HepG2 (cell line): Measurements from ENCODE around the gene INKA2. TPM values are rescaled to one million over a fixed set of nuclear protein-coding genes. Genes with fewer than 3 reads are reported as not detected.

Experiments used
- ATAC-seq: fragments of 200-7000 bp; cut with Tn5 transposase; 3 replicates; pipeline ENCODE4 v1.9.1; 2020; ENCODE audit warnings: mild to moderate bottlenecking, moderate library complexity
- BruUV-seq: library from RNA; stranded (reverse); fragments of 400-500 nt; replicated peaks from 2 replicates; lab custom pipeline; 2021; lab: Mats Ljungman, UMichigan
- CTCF ChIA-PET: fragments of 300-600 bp; formaldehyde crosslinking; extraction: SDS; loops from one replicate; lab custom pipeline; 2021; ENCODE audit warnings: low total read pairs, inconsistent platforms, low intra/inter-chr PET ratio; lab: Yijun Ruan, JAX
- POLR2A ChIA-PET: fragments of 350-600 bp; sonication (Branson Sonifier 250); formaldehyde crosslinking; loops from one replicate; lab custom pipeline; 2020; ENCODE audit warnings: antibody characterized with exemption, inconsistent platforms; lab: Yijun Ruan, JAX
- DNase-seq: peaks from one replicate; pipeline ENCODE4 v3.0.0-alpha.2; 2015; ENCODE audit warnings: low spot score
- FAIRE-seq: peaks from 3 replicates; lab custom pipeline; 2011; peaks lifted over from hg19 to GRCh38; lab: Jason Lieb, UNC
- H2AFZ ChIP-seq: one replicate; pipeline ENCODE4 v1.6.1; 2011; ENCODE audit warnings: low read length, inconsistent platforms
- H3K27ac ChIP-seq: fragments of 300-600 bp; 3 replicates; pipeline ENCODE4 v1.8.0; 2011; ENCODE audit warnings: mixed run types, mild to moderate bottlenecking, mixed read lengths, low read length, inconsistent platforms; ENCODE audit not compliant: insufficient read depth; ENCODE audit errors: extremely low read length
- H3K27me3 ChIP-seq, 2 experiments: fragments of 200-600 bp in 1 of 2; 2 replicates in 1 of 2; 3 replicates in 1 of 2; pipeline versions ENCODE4 v1.6.0 to v1.8.0; 2011; ENCODE audit warnings: low read length in 2 of 2, mild to moderate bottlenecking in 2 of 2, moderate library complexity in 2 of 2, inconsistent platforms in 1 of 2; ENCODE audit not compliant: insufficient read depth in 2 of 2, control insufficient read depth in 1 of 2
- H3K36me3 ChIP-seq, 2 experiments: fragments of 200-600 bp in 1 of 2; replicated peaks in 1 of 2; 2 replicates in 1 of 2; 3 replicates in 1 of 2; pipeline versions ENCODE4 v1.5.1 to v1.8.0; 2011; ENCODE audit warnings: low read length in 2 of 2, inconsistent platforms in 1 of 2; ENCODE audit not compliant: insufficient read depth in 2 of 2, control insufficient read depth in 1 of 2
- H3K4me1 ChIP-seq: 2 replicates; pipeline ENCODE4 v1.5.1; 2012; ENCODE audit warnings: low read length, inconsistent platforms; ENCODE audit not compliant: insufficient read depth
- H3K4me2 ChIP-seq: 2 replicates; pipeline ENCODE4 v1.6.0; 2011; ENCODE audit warnings: low read depth, low read length, inconsistent platforms
- H3K4me3 ChIP-seq, 3 experiments: fragments of 200-600 bp in 1 of 3; sonication (generic), shearing (Covaris generic) in 1 of 3; replicated peaks in 1 of 3; 2 replicates each; pipeline ENCODE4 v1.5.1; 2011 to 2016; ENCODE audit warnings: low read length in 3 of 3, inconsistent platforms in 2 of 3, low read depth in 2 of 3, mild to moderate bottlenecking in 2 of 3, control low read depth in 1 of 3, mixed read lengths in 1 of 3; ENCODE audit not compliant: insufficient read depth in 1 of 3
- H3K79me2 ChIP-seq: one replicate; pipeline ENCODE4 v1.6.1; 2011; ENCODE audit warnings: low read length, inconsistent platforms; ENCODE audit not compliant: insufficient read depth
- H3K9ac ChIP-seq: 2 replicates; pipeline ENCODE4 v1.6.0; 2011; ENCODE audit warnings: mild to moderate bottlenecking, low read depth, low read length, inconsistent platforms; ENCODE audit not compliant: insufficient read depth
- H3K9me3 ChIP-seq: 2 replicates; pipeline ENCODE4 v1.5.1; 2012; ENCODE audit warnings: mild to moderate bottlenecking, low read length
- H4K20me1 ChIP-seq: 2 replicates; pipeline ENCODE4 v1.6.0; 2011; ENCODE audit warnings: inconsistent platforms, mild to moderate bottlenecking, low read length, moderate library complexity; ENCODE audit not compliant: insufficient read depth
- GTF3A ChIP-seq: sonication (generic); formaldehyde crosslinking; conservative IDR thresholded peaks from 2 replicates; pipeline ENCODE4 v1.4.0; 2020; ENCODE audit warnings: mild to moderate bottlenecking, missing genetic modification reagents
- HNRNPH1 ChIP-seq: fragments of 200-400 bp; formaldehyde crosslinking; optimal IDR thresholded peaks from 2 replicates; pipeline ENCODE3; 2017; ENCODE audit warnings: mild to moderate bottlenecking, low read depth, low read length
- ONECUT2 ChIP-seq: sonication (generic); formaldehyde crosslinking; IDR thresholded peaks from 2 replicates; pipeline ENCODE4 v1.4.0; 2020; ENCODE audit warnings: missing genetic modification reagents
- PAWR ChIP-seq: sonication (generic); formaldehyde crosslinking; IDR thresholded peaks from 2 replicates; pipeline ENCODE4 v1.4.0; 2020; ENCODE audit warnings: missing genetic modification reagents, mild to moderate bottlenecking, borderline replicate concordance
- POLR2A ChIP-seq, 2 experiments: IDR thresholded peaks; 2 replicates each; pipeline ENCODE4 v1.6.1; 2011; ENCODE audit warnings: low read depth in 2 of 2, low read length in 2 of 2, mild to moderate bottlenecking in 1 of 2, moderate library complexity in 1 of 2; ENCODE audit not compliant: insufficient read depth in 1 of 2
- RAD51 ChIP-seq: fragments of 450-650 bp; IDR thresholded peaks from 2 replicates; pipeline ENCODE4 v1.6.1; 2016; ENCODE audit warnings: borderline replicate concordance
- RBFOX2 ChIP-seq: fragments of 200-400 bp; formaldehyde crosslinking; IDR thresholded peaks from 2 replicates; pipeline ENCODE4 v1.6.1; 2017; ENCODE audit warnings: low read depth, mild to moderate bottlenecking, low read length
- REPIN1 ChIP-seq: sonication (generic); formaldehyde crosslinking; IDR thresholded peaks from 2 replicates; pipeline ENCODE4 v1.8.0; 2022; ENCODE audit warnings: missing genetic modification reagents, low read depth, mild to moderate bottlenecking, borderline replicate concordance
- THYN1 ChIP-seq: sonication (generic); formaldehyde crosslinking; IDR thresholded peaks from 2 replicates; pipeline ENCODE4 v1.8.1; 2023; ENCODE audit warnings: low read depth, mild to moderate bottlenecking, moderate library complexity, missing genetic modification reagents, borderline replicate concordance
- YEATS2 ChIP-seq: sonication (generic); formaldehyde crosslinking; IDR thresholded peaks from 2 replicates; pipeline ENCODE4 v1.4.0; 2020; ENCODE audit warnings: missing genetic modification reagents, borderline replicate concordance
- YY1 ChIP-seq: IDR thresholded peaks from 2 replicates; pipeline ENCODE4 v1.6.1; 2011; ENCODE audit warnings: low read length, low read depth, moderate library complexity, mild to moderate bottlenecking; ENCODE audit not compliant: insufficient read depth, insufficient replicate concordance
- ZNF235 ChIP-seq: sonication (generic); formaldehyde crosslinking; IDR thresholded peaks from 2 replicates; pipeline ENCODE4 v1.8.1; 2023; ENCODE audit warnings: mild to moderate bottlenecking, missing genetic modification reagents, borderline replicate concordance
- ZNF468 ChIP-seq: sonication (generic); formaldehyde crosslinking; IDR thresholded peaks from 2 replicates; pipeline ENCODE4 v1.8.0; 2022; ENCODE audit warnings: mild to moderate bottlenecking, moderate library complexity, missing genetic modification reagents
- ZNF766 ChIP-seq: sonication (generic); formaldehyde crosslinking; IDR thresholded peaks from 2 replicates; pipeline ENCODE4 v1.5.0; 2020; ENCODE audit warnings: missing genetic modification reagents, borderline replicate concordance
- WGBS: methylation state at CpG from one replicate; pipeline ENCODE4 v1.1.6; 2017; ENCODE audit warnings: low lambda C conversion rate; 5-methylcytosine and 5-hydroxymethylcytosine counted together
- in situ Hi-C: cut with HindIII; loops from 2 replicates; pipeline ENCODE4 v1.10.0; 2017; ENCODE audit warnings: low pct_unique_long_range_greater_than_20kb; ENCODE audit not compliant: extremely low pct_ligation_motif_present
- intact Hi-C: fragments of 100-400 bp; cut with micrococcal nuclease; formaldehyde crosslinking; loops from one replicate; pipeline ENCODE4 v1.10.0; 2022; ENCODE audit not compliant: unreplicated experiment
- polyA plus RNA-seq, 8 experiments: library from polyadenylated mRNA; depleted of rRNA in 3 of 8; stranded (reverse) in 7 of 8; unstranded in 1 of 8; fragments of >200 nt; fragmentation: Illumina TruSeq in 4 of 8; extraction: Trizol in 4 of 8; gene quantifications; 2 replicates each; pipeline versions ENCODE4 v1.2.1 to v1.2.3, GENCODE V29; 2011 to 2016; ENCODE audit warnings: low read depth in 4 of 8, missing spikeins in 1 of 8, mixed read lengths in 1 of 8; ENCODE audit not compliant: insufficient read depth in 1 of 8
- total RNA-seq, 5 experiments: library from RNA; depleted of rRNA; stranded (reverse); fragments of >200 nt; fragmentation: Illumina TruSeq; extraction: Trizol; gene quantifications; 2 replicates each; pipeline ENCODE4 v1.2.3, GENCODE V29; 2016; ENCODE audit warnings: low read depth in 1 of 5
- TF ChIP-seq, protein P1 (sequence below): sonication (generic); formaldehyde crosslinking; conservative IDR thresholded peaks from 2 replicates; pipeline ENCODE4 v1.4.0; 2020; ENCODE audit warnings: missing genetic modification reagents
- TF ChIP-seq, protein P2 (sequence below): sonication (generic); formaldehyde crosslinking; IDR thresholded peaks from 2 replicates; pipeline ENCODE4 v1.8.0; 2022; ENCODE audit warnings: missing genetic modification reagents, mild to moderate bottlenecking, moderate library complexity, borderline replicate concordance

Gene INKA2
- total and polyA plus RNA-seq, 2 of the 13 experiments (the other 11 are each of a cell fraction or from before 2014, with no cell fraction given) = 2.6 to 4.6 TPM

DNA sequence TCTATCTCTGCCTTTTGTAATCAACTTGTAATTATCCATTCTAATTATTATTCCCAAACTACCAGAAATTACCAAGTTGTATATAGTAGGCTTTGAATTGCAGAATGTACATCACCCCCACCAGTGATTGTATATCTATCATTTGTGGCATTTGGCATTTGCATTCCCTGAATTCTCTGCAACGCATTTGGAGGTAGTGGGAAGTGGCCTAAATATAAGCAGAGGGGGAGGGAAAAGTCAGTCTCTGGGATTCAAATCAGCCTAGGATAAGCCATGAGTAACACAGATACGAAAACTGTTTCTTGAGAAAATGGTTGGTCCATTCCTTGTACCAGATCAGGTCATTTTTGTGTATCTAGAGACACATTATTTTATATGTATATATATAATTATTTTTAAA is 37.2 kb upstream of the INKA2 start:
- H4K20me1 ChIP-seq = no peaks in the 10 kb centered on the region
- in situ Hi-C loops (no loop called here), intact Hi-C loops (no loop called here)
- no peak overlapping the region for H3K4me3 ChIP-seq
- no peak overlapping the region for H3K9ac ChIP-seq
- no peaks in the 10 kb centered on the region; a peak in 1 of 5 replicates for H3K27me3 ChIP-seq
- ATAC-seq (no peak), FAIRE-seq (no peak), DNase-seq (no peak)
- H3K27ac ChIP-seq = no peak overlapping the region
- H3K4me2 ChIP-seq = no peak overlapping the region
- no peaks in the 10 kb centered on the region for H3K9me3 ChIP-seq
- no peaks in the 10 kb centered on the region for H3K79me2 ChIP-seq
- H2AFZ ChIP-seq = no peak overlapping the region
- H3K4me1 ChIP-seq = peaks cover 11% of the 10 kb centered on the region; the same call in 1 of the 2 replicates
- TF ChIP-seq GTF3A (CRISPR knock-in tag) = no peak
- TF ChIP-seq ONECUT2 = no peak
- no peak for TF ChIP-seq HNRNPH1
- no peak for TF ChIP-seq ZNF468 (CRISPR knock-in tag)
- TF ChIP-seq ZNF235 (CRISPR knock-in tag) = no peak
- TF ChIP-seq THYN1 (CRISPR knock-in tag) = no peak
- TF ChIP-seq, protein P1, sequence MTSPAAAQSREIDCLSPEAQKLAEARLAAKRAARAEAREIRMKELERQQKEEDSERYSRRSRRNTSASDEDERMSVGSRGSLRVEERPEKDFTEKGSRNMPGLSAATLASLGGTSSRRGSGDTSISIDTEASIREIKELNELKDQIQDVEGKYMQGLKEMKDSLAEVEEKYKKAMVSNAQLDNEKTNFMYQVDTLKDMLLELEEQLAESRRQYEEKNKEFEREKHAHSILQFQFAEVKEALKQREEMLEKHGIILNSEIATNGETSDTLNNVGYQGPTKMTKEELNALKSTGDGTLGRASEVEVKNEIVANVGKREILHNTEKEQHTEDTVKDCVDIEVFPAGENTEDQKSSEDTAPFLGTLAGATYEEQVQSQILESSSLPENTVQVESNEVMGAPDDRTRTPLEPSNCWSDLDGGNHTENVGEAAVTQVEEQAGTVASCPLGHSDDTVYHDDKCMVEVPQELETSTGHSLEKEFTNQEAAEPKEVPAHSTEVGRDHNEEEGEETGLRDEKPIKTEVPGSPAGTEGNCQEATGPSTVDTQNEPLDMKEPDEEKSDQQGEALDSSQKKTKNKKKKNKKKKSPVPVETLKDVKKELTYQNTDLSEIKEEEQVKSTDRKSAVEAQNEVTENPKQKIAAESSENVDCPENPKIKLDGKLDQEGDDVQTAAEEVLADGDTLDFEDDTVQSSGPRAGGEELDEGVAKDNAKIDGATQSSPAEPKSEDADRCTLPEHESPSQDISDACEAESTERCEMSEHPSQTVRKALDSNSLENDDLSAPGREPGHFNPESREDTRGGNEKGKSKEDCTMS (CRISPR knock-in tag) = no peak
- TF ChIP-seq PAWR (CRISPR knock-in tag) = no peak
- no peak for TF ChIP-seq RAD51
- TF ChIP-seq RBFOX2 = no peak
- no peak for TF ChIP-seq YEATS2 (CRISPR knock-in tag)
- TF ChIP-seq REPIN1 (CRISPR knock-in tag) = no peak
- no peak for TF ChIP-seq ZNF766 (CRISPR knock-in tag)
- TF ChIP-seq, protein P2, sequence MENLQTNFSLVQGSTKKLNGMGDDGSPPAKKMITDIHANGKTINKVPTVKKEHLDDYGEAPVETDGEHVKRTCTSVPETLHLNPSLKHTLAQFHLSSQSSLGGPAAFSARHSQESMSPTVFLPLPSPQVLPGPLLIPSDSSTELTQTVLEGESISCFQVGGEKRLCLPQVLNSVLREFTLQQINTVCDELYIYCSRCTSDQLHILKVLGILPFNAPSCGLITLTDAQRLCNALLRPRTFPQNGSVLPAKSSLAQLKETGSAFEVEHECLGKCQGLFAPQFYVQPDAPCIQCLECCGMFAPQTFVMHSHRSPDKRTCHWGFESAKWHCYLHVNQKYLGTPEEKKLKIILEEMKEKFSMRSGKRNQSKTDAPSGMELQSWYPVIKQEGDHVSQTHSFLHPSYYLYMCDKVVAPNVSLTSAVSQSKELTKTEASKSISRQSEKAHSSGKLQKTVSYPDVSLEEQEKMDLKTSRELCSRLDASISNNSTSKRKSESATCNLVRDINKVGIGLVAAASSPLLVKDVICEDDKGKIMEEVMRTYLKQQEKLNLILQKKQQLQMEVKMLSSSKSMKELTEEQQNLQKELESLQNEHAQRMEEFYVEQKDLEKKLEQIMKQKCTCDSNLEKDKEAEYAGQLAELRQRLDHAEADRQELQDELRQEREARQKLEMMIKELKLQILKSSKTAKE (CRISPR knock-in tag) = no peak
- TF ChIP-seq POLR2A (IDR thresholded peaks at IDR 0.05; ENCODE audit: insufficient read depth in 1 of 2, low read depth in 2 of 2, low read length in 2 of 2) = no peak
- no peak for TF ChIP-seq YY1
- POLR2A ChIA-PET = no interaction called here
- WGBS = 26% methylated on average over 2 of the region's 2 CpGs
- no TSS peak for BruUV-seq
- CTCF ChIA-PET = no interaction called here
- H3K36me3 ChIP-seq = no peaks in the 10 kb centered on the region
